Measurements from ENCODE around the gene AZIN2.

GRCh38 chr1:33094486-33094885 is 13.5 kb downstream of the AZIN2 start:
- TF ChIP-seq CTCF (IDR thresholded peaks at IDR 0.05; ENCODE audit: low read length) (no peak), EZH2 (IDR thresholded peaks at IDR 0.05; ENCODE audit: borderline replicate concordance, low read length) (no peak)
